SK-N-SH (cell line): Measurements from ENCODE around the gene SNRNP200. TPM values are rescaled to one million over a fixed set of nuclear protein-coding genes. Genes with fewer than 3 reads are reported as not detected.

Experiments
- CTCF ChIA-PET: fragments of 300-600, 350-600 bp; formaldehyde crosslinking; extraction: SDS; loops from one replicate; lab custom pipeline; 2021; lab: Yijun Ruan, JAX
- POLR2A ChIA-PET: fragments of 350-600 bp; sonication (Branson Sonifier 250); formaldehyde crosslinking; extraction: SDS; loops from one replicate; lab custom pipeline; 2020; ENCODE audit warnings: antibody characterized with exemption, inconsistent platforms; lab: Yijun Ruan, JAX
- DNase-seq: peaks from one replicate; pipeline ENCODE4 v3.0.0; 2012
- H2AFZ ChIP-seq: fragments of 200-600 bp; sonication (generic); 2 replicates; pipeline ENCODE4 v1.8.1; 2016; ENCODE audit warnings: antibody characterized with exemption, mild to moderate bottlenecking, low read depth
- H3F3A ChIP-seq: fragments of 200-600 bp; sonication (generic); replicated peaks from 2 replicates; pipeline ENCODE3; 2016; ENCODE audit warnings: antibody characterized with exemption, mild to moderate bottlenecking; ENCODE audit not compliant: insufficient read depth
- H3K27ac ChIP-seq, 2 experiments: fragments of 200-500 bp in 1 of 2; fragments of 200-600 bp in 1 of 2; sonication (Bioruptor generic) in 1 of 2; sonication (generic), shearing (Covaris generic) in 1 of 2; 2 replicates each; pipeline versions ENCODE4 v1.5.1 to v1.6.1; 2014 to 2016; ENCODE audit warnings: low read depth in 2 of 2, inconsistent platforms in 1 of 2, low read length in 1 of 2, mild to moderate bottlenecking in 1 of 2, mixed read lengths in 1 of 2
- H3K27me3 ChIP-seq: fragments of 200-600 bp; sonication (generic), shearing (Covaris generic); 2 replicates; pipeline ENCODE4 v1.6.1; 2016; ENCODE audit warnings: mixed run types; ENCODE audit not compliant: insufficient read depth
- H3K36me3 ChIP-seq, 2 experiments: fragments of 200-500 bp in 1 of 2; fragments of 200-600 bp in 1 of 2; sonication (Bioruptor generic) in 1 of 2; sonication (generic) in 1 of 2; replicated peaks in 1 of 2; 2 replicates each; pipeline versions ENCODE3 to v1.5.1; 2014 to 2016; ENCODE audit warnings: low read length in 1 of 2, mild to moderate bottlenecking in 1 of 2; ENCODE audit not compliant: insufficient read depth in 2 of 2, control insufficient read depth in 1 of 2
- H3K4me1 ChIP-seq, 2 experiments: fragments of 200-500 bp in 1 of 2; fragments of 200-600 bp in 1 of 2; sonication (Bioruptor generic) in 1 of 2; sonication (generic), shearing (Covaris generic) in 1 of 2; 2 replicates each; pipeline versions ENCODE4 v1.5.1 to v1.6.1; 2014 to 2016; ENCODE audit warnings: low read depth in 1 of 2, low read length in 1 of 2, mixed run types in 1 of 2; ENCODE audit not compliant: insufficient read depth in 2 of 2, control insufficient read depth in 1 of 2
- H3K4me2 ChIP-seq: fragments of 200-600 bp; sonication (generic), shearing (Covaris generic); 2 replicates; pipeline ENCODE4 v1.6.1; 2017; ENCODE audit warnings: mixed run types
- H3K4me3 ChIP-seq, 2 experiments: fragments of 200-500 bp in 1 of 2; fragments of 200-600 bp in 1 of 2; sonication (Bioruptor generic) in 1 of 2; sonication (generic), shearing (Covaris generic) in 1 of 2; 2 replicates each; pipeline versions ENCODE4 v1.5.1 to v1.8.1; 2014 to 2016; ENCODE audit warnings: low read depth in 2 of 2, inconsistent platforms in 1 of 2, low read length in 1 of 2, mild to moderate bottlenecking in 1 of 2, mixed read lengths in 1 of 2, moderate library complexity in 1 of 2
- H3K79me2 ChIP-seq: fragments of 200-600 bp; sonication (generic); 2 replicates; pipeline ENCODE4 v1.8.1; 2017; ENCODE audit warnings: mild to moderate bottlenecking; ENCODE audit not compliant: insufficient read depth
- H3K9ac ChIP-seq: fragments of 200-600 bp; sonication (generic); 2 replicates; pipeline ENCODE4 v1.6.1; 2017; ENCODE audit warnings: mixed run types
- H3K9me2 ChIP-seq: fragments of 200-600 bp; sonication (generic); 2 replicates; pipeline ENCODE4 v1.6.1; 2017; ENCODE audit warnings: mixed run types
- H3K9me3 ChIP-seq: fragments of 200-600 bp; sonication (generic); 2 replicates; pipeline ENCODE4 v1.6.1; 2017; ENCODE audit warnings: mixed run types, mild to moderate bottlenecking, moderate library complexity
- H4K20me1 ChIP-seq: fragments of 200-600 bp; sonication (generic); 2 replicates; pipeline ENCODE4 v1.6.1; 2017; ENCODE audit warnings: mild to moderate bottlenecking, mixed run types; ENCODE audit not compliant: insufficient read depth
- CTCF ChIP-seq: fragments of 200-600 bp; sonication (generic); IDR thresholded peaks from 2 replicates; pipeline ENCODE4 v1.6.1; 2017; ENCODE audit warnings: antibody characterized with exemption, mild to moderate bottlenecking, moderate library complexity
- ELF1 ChIP-seq: IDR thresholded peaks from 2 replicates; pipeline ENCODE4 v1.4.0; 2012
- EP300 ChIP-seq, 2 experiments: IDR thresholded peaks; 2 replicates each; pipeline versions ENCODE4 v1.4.0 to v1.6.1; 2012; ENCODE audit warnings: borderline replicate concordance in 1 of 2, low read depth in 1 of 2, low read length in 1 of 2
- FOSL2 ChIP-seq: IDR thresholded peaks from 2 replicates; pipeline ENCODE4 v1.4.0; 2012; ENCODE audit warnings: low read depth, mild to moderate bottlenecking, moderate library complexity, borderline replicate concordance
- FOXM1 ChIP-seq: IDR thresholded peaks from 2 replicates; pipeline ENCODE4 v1.4.0; 2012; ENCODE audit warnings: low read depth, mild to moderate bottlenecking
- GATA2 ChIP-seq: sonication (generic); formaldehyde crosslinking; IDR thresholded peaks from 2 replicates; pipeline ENCODE4 v1.5.0; 2020; ENCODE audit warnings: mild to moderate bottlenecking, missing genetic modification reagents
- MAX ChIP-seq: IDR thresholded peaks from 2 replicates; pipeline ENCODE4 v1.4.0; 2012; ENCODE audit warnings: low read depth
- MEF2A ChIP-seq: IDR thresholded peaks from 2 replicates; pipeline ENCODE4 v1.4.0; 2012; ENCODE audit warnings: low read depth, borderline replicate concordance
- SMC3 ChIP-seq: IDR thresholded peaks from 2 replicates; pipeline ENCODE4 v1.6.1; 2012; ENCODE audit warnings: low read depth, low read length, improper control_type of control experiment
- TAF1 ChIP-seq: IDR thresholded peaks from 2 replicates; pipeline ENCODE4 v1.6.1; 2012; ENCODE audit warnings: low read depth, mild to moderate bottlenecking, low read length, moderate library complexity, borderline replicate concordance
- WGBS: methylation state at CpG from one replicate; pipeline ENCODE4 v1.1.6; 2017; ENCODE audit warnings: low lambda C conversion rate; 5-methylcytosine and 5-hydroxymethylcytosine counted together
- polyA plus RNA-seq, 3 experiments: library from polyadenylated mRNA; depleted of rRNA; stranded (reverse); fragments of >200 nt; gene quantifications; 2 replicates each; pipeline ENCODE4 v1.2.3, GENCODE V29; 2012

The SNRNP200 gene
- polyA plus RNA-seq, 1 of the 3 experiments (the other 2 are of a cell fraction) = 165 TPM

GRCh38 chr2:96245609-96246390 is 59.5 kb downstream of the SNRNP200 start (continued):
- no peak for TF ChIP-seq CTCF
- no peak for TF ChIP-seq EP300 (IDR thresholded peaks at IDR 0.05; ENCODE audit: borderline replicate concordance in 1 of 2, low read depth in 1 of 2, low read length in 1 of 2)

- Histone ChIP-seq H3K27me3 (no peaks in the 10 kb centered on the region), H4K20me1 (no peaks in the 10 kb centered on the region), H3K4me3 (no peak overlapping the region), H3K27ac (no peak overlapping the region), H3K4me2 (no peak overlapping the region), H3K79me2 (no peaks in the 10 kb centered on the region), H3F3A (no peaks in the 10 kb centered on the region), H2AFZ (no peak overlapping the region)
- CTCF ChIA-PET = no interaction called here
- TF ChIP-seq MEF2A (no peak), TAF1 (no peak), GATA2 (no peak), FOSL2 (no peak), SMC3 (no peak)
- TF ChIP-seq, all 33 proteins: peak for 0
- WGBS = 93% methylated on average over 5 of the region's 5 CpGs
- POLR2A ChIA-PET = no interaction called here
- Histone ChIP-seq H3K9ac (no peak overlapping the region), H3K9me2 (no peaks in the 10 kb centered on the region), H3K36me3 (no peaks in the 10 kb centered on the region), H3K9me3 (no peaks in the 10 kb centered on the region), H3K4me1 (peaks cover 0 to 4% of the 10 kb centered on the region in 2 experiments; a peak in 2 of 4 replicates)
- DNase-seq = no peak
Observed at GRCh38 chr2:96243843-96244242, 61.5 kb downstream of the SNRNP200 start.

- Histone ChIP-seq H3K4me1 (no peaks in the 10 kb centered on the region; a peak in 1 of 4 replicates), H4K20me1 (no peaks in the 10 kb centered on the region), H3K27ac (peak overlapping the region in 1 of 2 experiments; percentile 43; a peak in 2 of 4 replicates), H3K9me2 (no peaks in the 10 kb centered on the region), H3K27me3 (no peaks in the 10 kb centered on the region), H3K36me3 (no peaks in the 10 kb centered on the region), H3F3A (no peaks in the 10 kb centered on the region), H3K79me2 (no peaks in the 10 kb centered on the region), H2AFZ (no peak overlapping the region), H3K9ac (no peak overlapping the region), H3K9me3 (no peaks in the 10 kb centered on the region), H3K4me2 (no peak overlapping the region), H3K4me3 (no peak overlapping the region)
- POLR2A ChIA-PET = no interaction called here
- CTCF ChIA-PET = no interaction called here
- TF ChIP-seq ELF1 = no peak
- TF ChIP-seq MAX = no peak
- no peak for TF ChIP-seq GATA2
- no peak for TF ChIP-seq FOXM1
- WGBS = 90% methylated on average over 5 of the region's 5 CpGs
- no peak for DNase-seq
Observed at GRCh38 chr2:96241900-96242611, 63.3 kb downstream of the SNRNP200 start.
